GM21825 (cell line): ENCODE measurements around the gene FRS3.
A peak's percentile ranks its signal among the peaks of the same experiment; 100 is the strongest.

ENCODE experiments used
- ATAC-seq: cut with Tn5 transposase; IDR thresholded peaks from one replicate; pipeline ENCODE4 v1.9.1; 2021; ENCODE audit warnings: mild to moderate bottlenecking, moderate library complexity; ENCODE audit not compliant: unreplicated experiment

Gene FRS3

GRCh38 chr6:41744236-41744787 is 35.4 kb downstream of the FRS3 start:
- no peak for ATAC-seq

GRCh38 chr6:41743406-41744235 is 36.1 kb downstream of the FRS3 start:
- no peak for ATAC-seq

GRCh38 chr6:41741625-41742490 is 37.8 kb downstream of the FRS3 start:
- no peak for ATAC-seq

GRCh38 chr6:41740366-41741162 is 39.1 kb downstream of the FRS3 start:
- no peak for ATAC-seq

- no peak for ATAC-seq
Measured at GRCh38 chr6:41739041-41739440, 40.7 kb downstream of the FRS3 start.

GRCh38 chr6:41737591-41738130 is 42.0 kb downstream of the FRS3 start:
- ATAC-seq, result no peak

GRCh38 chr6:41736800-41737555 is 42.7 kb downstream of the FRS3 start:
- no peak for ATAC-seq

- no peak for ATAC-seq
Measured at GRCh38 chr6:41736186-41736733, 43.4 kb downstream of the FRS3 start.

GRCh38 chr6:41735427-41736185 is 44.1 kb downstream of the FRS3 start, which contains the start of gene TFEB:
Gene TFEB (minus strand): TSS chr6:41735608. CDS start chr6:41691213, 44,395 bp downstream.
- ATAC-seq, result peak; percentile 46

GRCh38 chr6:41734666-41735426 is 44.9 kb downstream of the FRS3 start:
- ATAC-seq, result peak; percentile 13

- ATAC-seq, result peak; percentile 43
Measured at GRCh38 chr6:41733707-41734665, 45.7 kb downstream of the FRS3 start.

- ATAC-seq, result no peak
Measured at GRCh38 chr6:41733360-41733706, 46.4 kb downstream of the FRS3 start.

GRCh38 chr6:41732591-41733359 is 46.9 kb downstream of the FRS3 start:
- ATAC-seq, result peak; percentile 25

- no peak for ATAC-seq
Measured at GRCh38 chr6:41732149-41732548, 47.6 kb downstream of the FRS3 start.

GRCh38 chr6:41731561-41732086 is 48.1 kb downstream of the FRS3 start:
- no peak for ATAC-seq
